HEK293 (cell line): ENCODE data around the gene LIPE.

Experiments
- CTCF ChIA-PET: fragments of 350-600 bp; formaldehyde crosslinking; extraction: SDS; loops from one replicate; lab custom pipeline; 2021; ENCODE audit warnings: antibody characterized with exemption; lab: Yijun Ruan, JAX
- POLR2A ChIA-PET: fragments of 300-600 bp; formaldehyde crosslinking; extraction: SDS; loops from one replicate; lab custom pipeline; 2020; ENCODE audit warnings: antibody characterized with exemption, inconsistent platforms; lab: Yijun Ruan, JAX
- H3K27ac ChIP-seq: fragments of 200-500 bp; sonication (Bioruptor generic); 2 replicates; pipeline ENCODE4 v1.5.1; 2014; ENCODE audit warnings: low read depth, low read length, control low read depth, inconsistent platforms; ENCODE audit errors: extremely low read depth
- H3K36me3 ChIP-seq, 2 experiments: fragments of 200-500 bp in 1 of 2; sonication (Bioruptor generic) in 1 of 2; 1 replicate in 1 of 2; 2 replicates in 1 of 2; pipeline ENCODE4 v1.5.1; 2014 to 2017; ENCODE audit warnings: inconsistent platforms in 2 of 2, low read length in 2 of 2; ENCODE audit not compliant: control insufficient read depth in 2 of 2, insufficient read depth in 1 of 2
- H3K4me1 ChIP-seq: fragments of 200-500 bp; sonication (Bioruptor generic); 2 replicates; pipeline ENCODE4 v1.5.1; 2014; ENCODE audit warnings: mild to moderate bottlenecking, low read length, inconsistent platforms; ENCODE audit not compliant: control insufficient read depth, insufficient read depth
- H3K4me3 ChIP-seq: 2 replicates; pipeline ENCODE4 v1.5.1; 2011; ENCODE audit warnings: low read depth, mild to moderate bottlenecking, control low read depth, low read length, moderate library complexity
- H3K9me3 ChIP-seq: fragments of 200-500 bp; sonication (Bioruptor generic); 2 replicates; pipeline ENCODE4 v1.5.1; 2014; ENCODE audit warnings: low read depth, low read length, inconsistent platforms; ENCODE audit not compliant: control insufficient read depth, insufficient read depth
- GLI4 ChIP-seq: fragments of 450-650 bp; formaldehyde crosslinking; IDR thresholded peaks from 2 replicates; pipeline ENCODE4 v1.5.1; 2016; ENCODE audit warnings: missing biosample characterization, missing genetic modification characterization
- HOXC10 ChIP-seq: sonication (generic); formaldehyde crosslinking; IDR thresholded peaks from 2 replicates; pipeline ENCODE4 v1.8.1; 2023; ENCODE audit warnings: mild to moderate bottlenecking, missing genetic modification reagents
- KLF7 ChIP-seq: fragments of 450-650 bp; formaldehyde crosslinking; IDR thresholded peaks from 2 replicates; pipeline ENCODE4 v1.5.1; 2016; ENCODE audit warnings: missing biosample characterization, missing genetic modification characterization, borderline replicate concordance
- REPIN1 ChIP-seq: fragments of 450-650 bp; formaldehyde crosslinking; IDR thresholded peaks from 2 replicates; pipeline ENCODE4 v1.5.1; 2017; ENCODE audit warnings: missing biosample characterization, missing genetic modification characterization, low read depth
- SALL2 ChIP-seq: fragments of 450-650 bp; formaldehyde crosslinking; IDR thresholded peaks from 2 replicates; pipeline ENCODE4 v1.5.0; 2017; ENCODE audit warnings: missing biosample characterization, mild to moderate bottlenecking, missing genetic modification characterization, borderline replicate concordance
- YY2 ChIP-seq: fragments of 450-650 bp; formaldehyde crosslinking; IDR thresholded peaks from 2 replicates; pipeline ENCODE4 v1.5.1; 2016; ENCODE audit warnings: missing biosample characterization, missing genetic modification characterization
- ZNF132 ChIP-seq: fragments of 450-650 bp; formaldehyde crosslinking; IDR thresholded peaks from 2 replicates; pipeline ENCODE4 v1.5.1; 2017; ENCODE audit warnings: missing biosample characterization, missing genetic modification characterization, borderline replicate concordance
- ZNF366 ChIP-seq: fragments of 450-650 bp; formaldehyde crosslinking; conservative IDR thresholded peaks from 2 replicates; pipeline ENCODE4 v1.5.1; 2016; ENCODE audit warnings: missing biosample characterization, missing genetic modification characterization
- ZNF404 ChIP-seq: fragments of 450-650 bp; formaldehyde crosslinking; IDR thresholded peaks from 2 replicates; pipeline ENCODE4 v1.5.1; 2017; ENCODE audit warnings: missing biosample characterization, missing genetic modification characterization
- ZNF423 ChIP-seq: fragments of 450-650 bp; formaldehyde crosslinking; IDR thresholded peaks from 2 replicates; pipeline ENCODE4 v1.5.1; 2016; ENCODE audit warnings: missing biosample characterization, missing genetic modification characterization
- ZNF473 ChIP-seq: fragments of 450-650 bp; formaldehyde crosslinking; IDR thresholded peaks from 2 replicates; pipeline ENCODE4 v1.5.1; 2017; ENCODE audit warnings: missing biosample characterization, missing genetic modification characterization
- ZNF558 ChIP-seq: fragments of 450-650 bp; formaldehyde crosslinking; IDR thresholded peaks from 2 replicates; pipeline ENCODE4 v1.5.1; 2016; ENCODE audit warnings: missing biosample characterization, missing genetic modification characterization
- ZNF837 ChIP-seq: fragments of 450-650 bp; formaldehyde crosslinking; IDR thresholded peaks from 2 replicates; pipeline ENCODE4 v1.5.1; 2016; ENCODE audit warnings: missing biosample characterization, missing genetic modification characterization
- TF ChIP-seq, protein P1 (sequence below): fragments of 450-650 bp; formaldehyde crosslinking; IDR thresholded peaks from 2 replicates; pipeline ENCODE4 v1.5.1; 2016; ENCODE audit warnings: missing biosample characterization, missing genetic modification characterization
- TF ChIP-seq, protein P2 (sequence below): fragments of 450-650 bp; formaldehyde crosslinking; IDR thresholded peaks from 2 replicates; pipeline ENCODE4 v1.5.1; 2016; ENCODE audit warnings: missing biosample characterization, missing genetic modification characterization

LIPE gene

DNA sequence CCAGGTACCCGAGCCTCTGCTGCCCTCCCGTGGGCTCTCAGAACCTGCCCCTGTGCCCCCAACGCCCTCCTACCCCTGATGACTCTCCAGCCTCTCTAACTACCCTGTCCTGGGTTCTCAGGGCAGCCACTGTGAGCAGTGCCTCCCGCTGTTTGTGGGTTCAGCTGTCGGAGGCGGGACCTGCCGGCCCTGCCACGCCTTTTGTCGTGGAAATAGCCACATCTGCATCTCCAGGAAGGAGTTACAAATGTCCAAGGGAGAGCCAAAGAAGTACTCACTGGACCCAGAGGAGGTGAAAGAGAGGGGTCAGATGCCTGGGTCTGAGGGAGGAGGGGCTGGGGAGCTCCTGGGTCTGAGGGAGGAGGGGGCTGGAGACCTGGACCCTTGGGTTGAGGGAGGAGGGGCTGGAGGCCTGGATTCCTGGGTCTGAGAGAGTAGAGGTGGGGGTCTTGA lies 57.1 kb downstream of the LIPE start:
- no peak for TF ChIP-seq GLI4 (tag by site-specific recombination)
- TF ChIP-seq ZNF404: no peak
- TF ChIP-seq ZNF558: no peak
- no peak for TF ChIP-seq ZNF473 (tag by site-specific recombination)
- ChIA-PET CTCF (interaction anchor here (0.8 to 1.5 kb wide), 3 partner anchors 27 to 70 kb away, joined by 3 to 5 read pairs (median 3); no protein-coding TSS in a partner anchor), POLR2A (interaction anchor here (1.4 to 2.4 kb wide), 2 partner anchors 26 to 42 kb away, joined by 3 to 11 read pairs; no protein-coding TSS in a partner anchor)
- Histone ChIP-seq H3K9me3 (no peaks in the 10 kb centered on the region), H3K4me3 (no peak overlapping the region), H3K36me3 (peaks cover 37% of the 10 kb centered on the region in 2 experiments), H3K4me1 (0 out of 2 replicates have a peak, but pooled peaks cover 3% of the 10 kb centered on the region), H3K27ac (no peak overlapping the region)

DNA sequence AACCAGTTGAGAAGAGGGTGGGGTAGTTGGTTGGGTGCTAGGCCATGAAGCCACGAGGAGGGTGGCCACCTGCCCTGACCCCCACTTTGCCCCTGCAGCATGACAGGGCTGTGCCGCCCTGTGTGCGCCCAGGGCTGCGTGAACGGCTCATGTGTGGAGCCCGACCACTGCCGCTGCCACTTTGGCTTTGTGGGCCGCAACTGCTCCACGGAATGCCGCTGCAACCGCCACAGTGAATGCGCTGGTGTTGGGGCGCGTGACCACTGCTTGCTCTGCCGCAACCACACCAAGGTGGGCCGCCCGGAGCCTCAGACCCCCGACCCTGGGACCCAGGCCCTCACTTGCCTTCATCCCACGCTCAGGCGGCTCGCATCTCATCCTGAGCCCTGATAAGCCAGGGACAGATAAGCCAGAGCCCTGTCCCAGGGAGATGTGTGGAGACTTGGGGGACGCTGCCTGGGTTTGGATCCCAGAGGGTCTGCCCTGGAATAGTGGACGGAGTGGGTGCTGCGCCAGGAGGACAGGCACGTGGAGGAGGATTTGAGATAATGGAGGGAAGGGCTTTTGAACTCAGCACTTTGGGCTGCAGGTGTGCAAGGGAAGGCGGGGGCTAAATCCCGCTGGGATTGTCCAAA lies 57.6 kb downstream of the LIPE start:
- CTCF ChIA-PET: interaction anchor here (0.8 to 1.5 kb wide), 2 partner anchors 42 to 71 kb away, joined by 3 to 5 read pairs; no protein-coding TSS in a partner anchor
- TF ChIP-seq HOXC10 (CRISPR knock-in tag) (no peak), YY2 (tag by site-specific recombination) (no peak)
- TF ChIP-seq, all 188 proteins: peak for 0

DNA sequence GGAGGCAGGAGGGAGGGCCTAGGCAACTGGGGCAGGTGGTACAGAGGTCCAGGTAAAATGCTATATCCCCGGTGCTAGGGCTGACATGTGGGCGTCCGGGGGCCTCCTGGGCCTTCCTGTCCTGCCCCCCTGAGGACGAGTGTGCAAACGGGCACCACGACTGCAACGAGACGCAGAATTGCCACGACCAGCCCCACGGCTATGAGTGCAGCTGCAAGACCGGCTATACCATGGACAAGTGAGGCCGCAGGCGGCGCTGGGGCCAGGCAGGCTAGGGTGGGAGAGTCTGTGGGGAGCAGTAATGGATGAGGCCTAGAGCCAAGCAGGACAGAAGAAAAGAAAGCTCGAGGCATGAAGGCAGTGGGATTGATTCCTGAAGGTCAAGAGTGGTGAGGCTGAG lies 58.4 kb downstream of the LIPE start:
- POLR2A ChIA-PET: no interaction called here
- no peak for TF ChIP-seq ZNF366
- TF ChIP-seq, protein P1, sequence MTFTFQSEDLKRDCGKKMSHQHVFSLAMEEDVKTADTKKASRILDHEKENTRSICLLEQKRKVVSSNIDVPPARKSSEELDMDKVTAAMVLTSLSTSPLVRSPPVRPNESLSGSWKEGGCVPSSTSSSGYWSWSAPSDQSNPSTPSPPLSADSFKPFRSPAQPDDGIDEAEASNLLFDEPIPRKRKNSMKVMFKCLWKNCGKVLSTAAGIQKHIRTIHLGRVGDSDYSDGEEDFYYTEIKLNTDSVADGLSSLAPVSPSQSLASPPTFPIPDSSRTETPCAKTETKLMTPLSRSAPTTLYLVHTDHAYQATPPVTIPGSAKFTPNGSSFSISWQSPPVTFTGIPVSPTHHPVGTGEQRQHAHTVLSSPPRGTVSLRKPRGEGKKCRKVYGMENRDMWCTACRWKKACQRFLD (tag by site-specific recombination): no peak
- no peak for TF ChIP-seq ZNF423 (tag by site-specific recombination)
- TF ChIP-seq REPIN1: no peak
- no peak for TF ChIP-seq SALL2
- TF ChIP-seq ZNF837 (tag by site-specific recombination): no peak
- TF ChIP-seq KLF7 (tag by site-specific recombination): no peak

More for the DNA sequence above, 57.6 kb downstream of the LIPE start:
- POLR2A ChIA-PET: interaction anchor here (2.4 kb wide), 1 partner anchor 27 kb away, joined by 11 read pairs; no protein-coding TSS in a partner anchor
- no peak overlapping the region for H3K4me3 ChIP-seq
- 0 out of 2 replicates have a peak, but pooled peaks cover 3% of the 10 kb centered on the region for H3K4me1 ChIP-seq
- H3K9me3 ChIP-seq: no peaks in the 10 kb centered on the region
- peaks cover 35 to 37% of the 10 kb centered on the region in 2 experiments for H3K36me3 ChIP-seq
- H3K27ac ChIP-seq: no peak overlapping the region

DNA sequence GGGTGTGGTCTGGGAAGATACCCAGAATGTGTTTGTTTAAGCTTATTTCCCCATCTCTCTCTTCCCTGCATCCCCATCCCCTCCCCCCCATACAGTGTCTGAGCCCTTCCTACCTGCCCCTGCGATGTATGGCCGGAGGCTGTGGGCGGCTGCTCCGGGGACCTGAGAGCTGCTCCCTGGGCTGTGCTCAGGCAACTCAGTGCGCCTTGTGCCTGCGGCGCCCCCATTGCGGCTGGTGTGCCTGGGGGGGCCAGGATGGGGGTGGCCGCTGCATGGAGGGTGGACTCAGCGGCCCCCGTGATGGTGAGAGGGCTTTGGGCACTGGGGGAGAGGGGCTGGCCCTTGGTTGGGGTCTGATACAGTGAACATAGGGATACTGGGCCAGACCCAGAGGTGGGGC lies 58.8 kb downstream of the LIPE start:
- H3K9me3 ChIP-seq: no peaks in the 10 kb centered on the region
- TF ChIP-seq, protein P2, sequence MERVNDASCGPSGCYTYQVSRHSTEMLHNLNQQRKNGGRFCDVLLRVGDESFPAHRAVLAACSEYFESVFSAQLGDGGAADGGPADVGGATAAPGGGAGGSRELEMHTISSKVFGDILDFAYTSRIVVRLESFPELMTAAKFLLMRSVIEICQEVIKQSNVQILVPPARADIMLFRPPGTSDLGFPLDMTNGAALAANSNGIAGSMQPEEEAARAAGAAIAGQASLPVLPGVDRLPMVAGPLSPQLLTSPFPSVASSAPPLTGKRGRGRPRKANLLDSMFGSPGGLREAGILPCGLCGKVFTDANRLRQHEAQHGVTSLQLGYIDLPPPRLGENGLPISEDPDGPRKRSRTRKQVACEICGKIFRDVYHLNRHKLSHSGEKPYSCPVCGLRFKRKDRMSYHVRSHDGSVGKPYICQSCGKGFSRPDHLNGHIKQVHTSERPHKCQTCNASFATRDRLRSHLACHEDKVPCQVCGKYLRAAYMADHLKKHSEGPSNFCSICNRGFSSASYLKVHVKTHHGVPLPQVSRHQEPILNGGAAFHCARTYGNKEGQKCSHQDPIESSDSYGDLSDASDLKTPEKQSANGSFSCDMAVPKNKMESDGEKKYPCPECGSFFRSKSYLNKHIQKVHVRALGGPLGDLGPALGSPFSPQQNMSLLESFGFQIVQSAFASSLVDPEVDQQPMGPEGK (tag by site-specific recombination): 0 out of 2 replicates have a peak, but pooled peaks have one; percentile 15
- no peak for TF ChIP-seq ZNF132 (tag by site-specific recombination)
- ChIA-PET CTCF (no interaction called here), POLR2A (no interaction called here)
- 0 out of 2 replicates have a peak, but pooled peaks cover 3% of the 10 kb centered on the region for H3K4me1 ChIP-seq
- H3K27ac ChIP-seq: no peak overlapping the region
- no peak overlapping the region for H3K4me3 ChIP-seq
- H3K36me3 ChIP-seq: peaks cover 39 to 41% of the 10 kb centered on the region in 2 experiments

More for the DNA sequence above, 58.4 kb downstream of the LIPE start:
- H3K36me3 ChIP-seq: peaks cover 37 to 39% of the 10 kb centered on the region in 2 experiments
- H3K4me3 ChIP-seq: no peak overlapping the region
- no peaks in the 10 kb centered on the region for H3K9me3 ChIP-seq
- CTCF ChIA-PET: no interaction called here
- no peak overlapping the region for H3K27ac ChIP-seq
- 0 out of 2 replicates have a peak, but pooled peaks cover 3% of the 10 kb centered on the region for H3K4me1 ChIP-seq
